CD4-positive, alpha-beta T cell treated with Interleukin-4 for 4 hours (primary cell): ENCODE results near the gene GET4.

Source experiments
- DNase-seq: peaks from one replicate; pipeline ENCODE4 v3.0.0-alpha.2; 2020

The GET4 gene, protein sequence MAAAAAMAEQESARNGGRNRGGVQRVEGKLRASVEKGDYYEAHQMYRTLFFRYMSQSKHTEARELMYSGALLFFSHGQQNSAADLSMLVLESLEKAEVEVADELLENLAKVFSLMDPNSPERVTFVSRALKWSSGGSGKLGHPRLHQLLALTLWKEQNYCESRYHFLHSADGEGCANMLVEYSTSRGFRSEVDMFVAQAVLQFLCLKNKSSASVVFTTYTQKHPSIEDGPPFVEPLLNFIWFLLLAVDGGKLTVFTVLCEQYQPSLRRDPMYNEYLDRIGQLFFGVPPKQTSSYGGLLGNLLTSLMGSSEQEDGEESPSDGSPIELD

DNA sequence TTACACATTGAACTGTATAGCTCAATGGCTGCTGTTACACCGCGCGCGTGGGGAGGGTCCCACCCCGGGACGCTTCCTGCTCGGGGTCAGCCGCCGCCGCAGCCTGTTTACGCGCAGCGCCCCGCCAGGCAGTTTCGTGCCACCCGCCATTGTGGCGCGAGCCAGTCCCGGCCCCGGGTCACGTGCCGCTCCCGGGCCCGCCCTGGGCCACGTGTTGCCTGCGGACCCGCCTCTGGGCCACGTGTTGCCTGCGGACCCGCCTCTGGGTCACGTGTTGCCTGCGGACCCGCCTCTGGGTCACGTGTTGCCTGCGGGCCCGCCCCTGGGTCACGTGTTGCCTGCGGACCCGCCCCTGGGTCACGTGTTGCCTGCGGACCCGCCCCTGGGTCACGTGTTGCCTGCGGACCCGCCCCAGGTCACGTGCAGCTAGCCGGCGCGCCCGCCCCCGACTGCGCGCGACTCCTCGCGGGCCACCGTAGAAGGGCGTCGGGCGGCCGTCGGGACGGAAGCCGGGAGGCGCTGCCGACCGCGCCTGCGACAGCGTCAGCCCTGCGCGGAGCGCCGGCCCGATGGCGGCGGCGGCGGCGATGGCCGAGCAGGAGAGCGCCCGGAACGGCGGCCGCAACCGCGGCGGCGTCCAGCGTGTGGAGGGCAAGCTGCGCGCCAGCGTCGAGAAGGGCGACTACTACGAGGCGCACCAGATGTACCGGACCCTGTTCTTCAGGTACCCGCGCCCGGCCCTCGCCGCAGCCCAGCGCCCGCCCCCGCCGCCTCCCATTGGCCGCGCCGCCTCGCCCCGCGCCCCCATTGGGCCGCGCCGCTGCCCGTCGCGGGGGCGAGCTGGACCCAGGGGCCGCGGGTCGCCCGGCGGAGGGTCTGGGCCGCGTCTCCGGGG lies at the start of gene GET4:
Gene GET4 (plus strand): TSS at position 478 of the 895 bp plus-strand sequence. CDS start 92 bp downstream, at position 570.
- DNase-seq, result peak; percentile 99

DNA sequence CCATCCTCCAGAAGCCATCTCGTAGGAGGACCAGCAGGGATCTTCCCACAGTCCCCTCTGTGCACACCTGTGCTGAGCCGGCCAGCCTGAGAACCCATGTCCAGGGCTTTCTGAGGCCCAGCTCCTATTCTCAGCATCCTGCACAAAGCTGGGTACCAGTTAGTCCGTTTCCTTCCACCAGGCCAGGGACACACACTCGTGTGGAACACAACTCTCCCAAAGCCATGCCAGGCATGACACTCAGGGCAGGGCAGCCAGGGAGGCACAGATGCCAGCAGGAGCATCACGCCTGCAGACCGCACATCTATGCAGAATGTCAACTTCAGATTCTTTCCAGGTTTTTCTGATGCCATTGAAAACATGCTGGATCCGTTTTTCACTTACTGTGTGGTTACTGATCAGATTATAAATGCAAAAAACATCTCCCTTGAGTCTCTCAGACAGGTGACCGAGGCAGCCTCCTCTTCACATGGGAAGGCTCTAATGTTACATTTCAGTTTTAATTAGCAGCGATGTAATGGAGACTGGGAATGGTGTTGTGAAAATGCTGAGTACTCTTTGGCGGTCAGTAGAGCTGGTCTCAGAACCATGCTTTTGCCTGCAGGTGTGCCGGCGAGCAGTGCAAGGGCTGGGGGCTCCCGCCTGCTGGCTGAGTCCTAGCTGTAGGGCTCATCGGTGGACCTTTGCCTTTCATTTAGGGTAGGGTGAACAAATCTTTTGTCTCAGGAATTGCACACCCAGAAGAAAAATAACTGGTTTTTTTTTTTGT lies 47.4 kb upstream of the GET4 start:
- DNase-seq, result no peak

DNA sequence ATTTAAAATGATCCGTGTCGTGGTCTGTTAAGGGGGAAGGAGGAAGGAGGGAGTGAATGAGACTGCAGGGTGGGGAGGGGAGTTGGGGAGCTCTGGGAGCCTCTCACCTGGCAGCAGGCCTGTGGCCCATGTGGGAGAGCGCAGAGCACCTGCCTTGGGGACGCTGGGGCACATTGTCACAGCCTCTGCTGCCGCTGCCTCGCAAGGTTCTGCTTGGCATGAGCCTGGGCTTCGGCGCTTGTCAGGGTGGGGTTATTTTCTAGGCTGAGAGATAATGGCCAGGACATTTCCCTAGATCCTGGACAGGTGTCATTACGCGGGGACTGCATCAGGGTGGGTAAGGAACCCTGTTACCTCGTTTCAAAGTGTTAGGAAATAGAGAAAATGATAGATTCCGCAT lies 46.3 kb upstream of the GET4 start:
- no peak for DNase-seq

DNA sequence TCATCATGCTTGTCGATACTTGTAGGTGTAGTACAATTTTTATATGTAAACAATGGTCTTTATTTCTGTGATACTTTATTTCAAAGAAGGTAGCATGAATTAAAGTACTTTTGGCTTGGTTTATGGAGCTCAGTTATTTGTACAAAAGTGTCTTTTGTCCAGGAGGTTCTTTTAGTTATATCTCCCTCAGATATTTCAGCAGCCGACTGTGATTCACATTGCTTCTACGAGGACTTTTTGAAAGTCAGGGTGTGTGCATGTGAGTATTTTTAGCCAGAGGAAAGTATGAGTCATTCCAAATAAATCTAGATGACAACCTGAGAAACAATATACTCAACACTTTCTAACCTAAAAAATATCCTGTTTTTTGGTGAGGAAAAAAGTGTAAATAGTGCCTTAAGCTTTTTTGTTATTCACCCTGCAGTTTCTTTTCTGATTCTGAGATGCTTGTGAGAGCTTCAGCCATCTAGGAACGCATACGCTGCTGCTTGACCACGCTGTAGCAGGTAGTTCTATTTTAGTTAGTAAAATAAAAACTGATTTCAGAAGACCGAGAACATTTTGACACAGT lies 44.7 kb upstream of the GET4 start:
- peak; percentile 88 for DNase-seq

- DNase-seq, result peak; percentile 91
These were observed 44.0 kb upstream of the GET4 start, which contains the start of gene SUN1 for GRCh38 chr7:832167-832967. SUN1 (plus strand) TSS chr7:832476; CDS start chr7:832525, 49 bp downstream.

DNA sequence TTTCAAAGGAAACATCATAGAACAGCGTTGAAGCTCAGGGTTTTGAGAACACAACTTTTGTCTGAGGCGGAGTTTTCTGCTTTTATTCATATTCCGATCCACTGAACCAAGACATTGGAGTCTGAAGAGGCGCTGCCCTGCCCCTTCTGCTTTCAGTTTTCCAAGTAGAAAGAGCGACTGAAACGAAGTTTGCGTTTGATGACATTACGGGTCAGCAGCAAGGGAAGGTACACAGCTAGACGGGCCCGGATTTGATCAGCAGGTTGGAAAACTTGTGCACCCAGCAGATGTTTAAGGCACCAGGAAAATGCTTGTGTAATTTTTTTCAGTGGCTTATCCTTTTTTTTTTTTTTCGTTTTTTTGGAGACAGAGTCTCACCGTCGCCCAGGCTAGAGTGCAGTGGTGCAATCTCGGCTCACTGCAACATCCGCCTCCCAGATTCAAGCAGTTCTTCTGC lies 43.4 kb upstream of the GET4 start:
- DNase-seq, result peak; percentile 11

DNA sequence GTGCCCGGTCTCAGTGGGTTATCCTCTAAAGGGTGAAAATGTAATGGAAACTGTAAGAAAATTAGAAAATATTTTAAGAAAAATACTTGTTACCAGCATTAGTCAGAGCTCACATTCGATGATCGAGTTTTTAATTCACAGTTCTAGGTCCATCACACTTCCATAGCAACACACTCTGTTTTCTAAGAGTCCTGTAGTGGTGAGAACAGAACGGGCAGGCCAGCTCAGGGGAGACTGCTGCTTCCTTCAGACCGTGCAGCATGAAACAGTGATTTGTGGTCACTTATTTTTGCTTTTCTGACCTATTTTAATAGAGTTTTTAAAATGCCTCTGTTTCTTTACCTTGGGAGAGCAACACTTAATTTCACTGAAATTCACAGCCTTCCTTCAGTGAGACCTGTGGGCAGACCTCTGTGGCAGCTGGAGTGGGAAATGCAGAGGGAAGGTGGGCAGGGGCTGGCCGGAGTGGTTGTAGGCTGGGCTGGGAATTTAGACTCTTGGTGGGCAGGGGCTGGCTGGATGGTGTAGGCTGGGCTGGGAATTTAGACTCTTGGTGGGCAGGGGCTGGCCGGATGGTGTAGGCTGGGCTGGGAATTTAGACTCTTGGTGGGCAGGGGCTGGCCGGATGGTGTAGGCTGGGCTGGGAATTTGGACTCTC lies 42.6 kb upstream of the GET4 start:
- peak; percentile 17 for DNase-seq

- no peak for DNase-seq
These were observed 42.1 kb upstream of the GET4 start for GRCh38 chr7:834277-834676.

GRCh38 chr7:835021-835420 lies 41.3 kb upstream of the GET4 start:
- DNase-seq, result no peak

GRCh38 chr7:835485-836401 lies 40.6 kb upstream of the GET4 start:
- no peak for DNase-seq

- no peak for DNase-seq
These were observed 39.9 kb upstream of the GET4 start for GRCh38 chr7:836429-836828.

DNA sequence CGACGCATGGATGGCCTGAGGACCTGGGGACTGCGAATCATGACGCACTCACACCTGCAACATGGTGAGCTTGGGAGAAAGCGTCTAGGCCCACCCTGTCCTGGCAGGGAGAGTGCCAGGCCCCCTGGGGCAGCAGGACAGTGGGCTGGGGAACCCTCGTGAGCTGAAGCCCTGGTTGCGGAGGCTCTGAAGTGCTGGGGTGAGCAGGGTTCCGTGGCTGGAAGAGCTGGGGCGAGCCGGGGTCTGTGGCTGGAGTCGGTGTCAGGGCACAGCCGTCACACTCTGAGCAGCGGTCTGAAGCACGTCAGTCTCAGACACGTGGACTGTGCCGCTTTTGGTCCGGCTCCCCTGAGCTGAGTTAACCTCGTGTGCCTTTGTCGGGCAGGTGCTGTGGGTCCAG lies 39.4 kb upstream of the GET4 start:
- DNase-seq, result no peak

- DNase-seq, result no peak
These were observed 36.3 kb upstream of the GET4 start for GRCh38 chr7:840001-840600.

- no peak for DNase-seq
These were observed 34.4 kb upstream of the GET4 start for GRCh38 chr7:841943-842342.

DNA sequence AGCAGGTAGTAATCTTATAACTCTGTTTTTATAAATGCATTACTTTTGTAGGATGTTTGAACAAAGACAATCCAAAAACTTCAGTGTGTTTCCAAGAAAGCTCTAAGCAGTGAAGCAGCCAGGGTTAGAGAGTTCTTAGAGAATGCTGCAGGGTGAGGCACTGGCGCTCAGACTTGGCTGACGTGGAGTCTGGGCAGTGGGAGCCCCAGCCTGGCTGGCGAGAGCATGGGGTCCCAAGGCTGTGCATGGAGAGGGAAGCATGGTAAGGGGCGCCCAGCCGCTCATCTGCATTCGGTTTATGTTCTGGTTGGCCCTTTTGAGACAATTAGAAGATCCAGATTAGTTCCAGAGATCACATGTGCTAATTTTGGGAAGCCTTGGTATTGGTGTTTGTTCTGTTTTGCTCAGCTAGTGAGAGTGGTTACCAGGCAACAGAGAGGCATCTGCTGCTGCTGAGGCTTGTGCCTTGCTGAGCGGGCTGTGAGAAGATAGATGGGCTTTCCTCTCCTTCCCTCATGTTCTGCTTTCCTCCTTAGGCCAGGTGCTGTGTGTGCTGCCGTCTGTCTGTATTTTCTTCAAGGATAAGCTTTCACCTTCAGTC lies 33.8 kb upstream of the GET4 start:
- no peak for DNase-seq

- no peak for DNase-seq
These were observed 33.1 kb upstream of the GET4 start for GRCh38 chr7:843230-843629.

GRCh38 chr7:844043-844442 lies 32.3 kb upstream of the GET4 start:
- no peak for DNase-seq

GRCh38 chr7:844514-844913 lies 31.8 kb upstream of the GET4 start:
- DNase-seq, result no peak

DNA sequence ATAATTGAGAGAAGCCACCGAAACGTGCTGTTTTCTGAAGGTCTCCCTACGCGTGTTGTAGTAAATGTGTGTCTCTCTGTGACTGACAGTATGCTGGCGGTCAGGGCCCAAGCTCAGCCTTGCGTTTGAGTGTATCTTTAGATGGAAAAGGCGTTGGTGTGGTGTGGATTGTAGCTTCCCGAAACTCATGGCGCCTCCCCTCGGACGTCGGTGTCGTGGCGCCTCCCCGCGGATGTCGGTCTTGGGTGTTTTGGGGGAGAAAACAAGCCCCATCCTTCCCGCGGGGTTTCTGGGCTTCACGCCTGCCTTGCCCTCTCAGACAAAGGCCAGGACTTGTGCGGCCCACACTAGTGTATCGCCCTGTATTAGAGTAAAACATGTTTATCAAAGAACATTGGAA lies 31.3 kb upstream of the GET4 start:
- DNase-seq, result no peak
